ENCODE results near the gene SLC66A2. TPM values are rescaled to one million over a fixed set of nuclear protein-coding genes. Genes with fewer than 3 reads are reported as not detected.

Gene SLC66A2
- total RNA-seq, 1 donor from 2014 or later = 5.8 TPM

- no peaks in the 10 kb centered on the region for H3K36me3 ChIP-seq
- no peak for TF ChIP-seq EZH2phosphoT487 (IDR thresholded peaks at IDR 0.05)
- H3K27me3 Mint-ChIP-seq (ENCODE audit: insufficient read depth, low read depth) = peaks cover 2% of the 10 kb centered on the region
- no peak overlapping the region for H3K27ac ChIP-seq
- H3K4me3 Mint-ChIP-seq = no peak overlapping the region
- H3K4me2 ChIP-seq = no peak overlapping the region
- H2AFZ ChIP-seq (replicated peaks) = no peak overlapping the region
- H3K9me3 ChIP-seq (ENCODE audit: low read depth) = no peaks in the 10 kb centered on the region
- H3K79me2 ChIP-seq (ENCODE audit: low read depth) = peaks cover 94% of the 10 kb centered on the region
- no peaks in the 10 kb centered on the region for H3K27me3 ChIP-seq
- H3K4me1 ChIP-seq = peaks cover 10% of the 10 kb centered on the region
- H4K20me1 ChIP-seq (ENCODE audit: low read depth) = peaks cover 88% of the 10 kb centered on the region
- no peak overlapping the region for H3K27ac Mint-ChIP-seq
- H3K36me3 Mint-ChIP-seq = peaks cover 26% of the 10 kb centered on the region
- H3K4me1 Mint-ChIP-seq = peaks cover 23% of the 10 kb centered on the region
- H3F3A ChIP-seq (ENCODE audit: low read depth) = no peaks in the 10 kb centered on the region
- H3K9ac ChIP-seq = no peak overlapping the region
- H3K9me3 Mint-ChIP-seq = no peaks in the 10 kb centered on the region
- no peak for DNase-seq (ENCODE audit: low spot score)
- no peak overlapping the region for H3K4me3 ChIP-seq
Measured at GRCh38 chr18:79983793-79984192, 32.3 kb upstream of the SLC66A2 start.

DNA sequence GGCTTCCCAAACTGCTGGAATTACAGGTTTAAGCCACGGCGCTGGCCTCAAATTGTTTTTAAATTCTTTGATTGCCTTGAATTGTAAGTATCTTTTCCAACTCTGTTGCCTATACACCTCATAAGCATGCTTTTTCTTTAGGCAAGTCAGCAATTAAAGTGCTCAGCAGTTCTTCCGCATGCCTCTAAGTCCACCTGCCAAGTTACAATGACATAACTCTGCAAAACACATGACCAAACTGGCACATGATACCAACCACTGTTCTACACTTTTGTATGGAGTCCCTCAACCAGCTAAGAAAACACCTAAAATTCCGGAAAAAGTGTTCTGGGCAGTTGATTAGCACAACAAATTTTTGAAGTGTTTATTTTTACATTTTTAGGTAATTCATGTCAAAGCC, 31.8 kb upstream of the SLC66A2 start:
- no peaks in the 10 kb centered on the region for H3K36me3 ChIP-seq
- peaks cover 10% of the 10 kb centered on the region for H3K4me1 ChIP-seq
- H4K20me1 ChIP-seq (ENCODE audit: low read depth) = peaks cover 93% of the 10 kb centered on the region
- no peak overlapping the region for H3K27ac ChIP-seq
- no peak overlapping the region for H2AFZ ChIP-seq (replicated peaks)
- no peaks in the 10 kb centered on the region for H3K9me3 Mint-ChIP-seq
- TF ChIP-seq EZH2 (IDR thresholded peaks at IDR 0.05) = no peak
- no peak for TF ChIP-seq EZH2phosphoT487 (IDR thresholded peaks at IDR 0.05)
- no peak for TF ChIP-seq CTCF (IDR thresholded peaks at IDR 0.05)
- DNase-seq (ENCODE audit: low spot score) = no peak
- H3K4me1 Mint-ChIP-seq = peaks cover 23% of the 10 kb centered on the region
- peaks cover 2% of the 10 kb centered on the region for H3K27me3 Mint-ChIP-seq (ENCODE audit: insufficient read depth, low read depth)
- H3K4me2 ChIP-seq = no peak overlapping the region
- H3K27ac Mint-ChIP-seq = no peak overlapping the region
- no peak overlapping the region for H3K4me3 ChIP-seq
- H3K79me2 ChIP-seq (ENCODE audit: low read depth) = peaks cover 100% of the 10 kb centered on the region
- H3K9me3 ChIP-seq (ENCODE audit: low read depth) = no peaks in the 10 kb centered on the region
- H3K27me3 ChIP-seq = no peaks in the 10 kb centered on the region
- H3K4me3 Mint-ChIP-seq = no peak overlapping the region
- H3K36me3 Mint-ChIP-seq = peaks cover 26% of the 10 kb centered on the region
- H3F3A ChIP-seq (ENCODE audit: low read depth) = no peaks in the 10 kb centered on the region
- no peak overlapping the region for H3K9ac ChIP-seq

- H3K4me1 ChIP-seq = peaks cover 10% of the 10 kb centered on the region
- TF ChIP-seq EZH2 (IDR thresholded peaks at IDR 0.05) (no peak), CTCF (IDR thresholded peaks at IDR 0.05) (no peak), EZH2phosphoT487 (IDR thresholded peaks at IDR 0.05) (no peak)
- Mint-ChIP-seq H3K4me3 (no peak overlapping the region), H3K4me1 (peaks cover 23% of the 10 kb centered on the region), H3K27me3 (ENCODE audit: insufficient read depth, low read depth) (peaks cover 2% of the 10 kb centered on the region), H3K27ac (peak overlapping the region; percentile 58), H3K36me3 (peaks cover 26% of the 10 kb centered on the region), H3K9me3 (no peaks in the 10 kb centered on the region)
- peaks cover 100% of the 10 kb centered on the region for H3K79me2 ChIP-seq (ENCODE audit: low read depth)
- H3K4me3 ChIP-seq = no peak overlapping the region
- H4K20me1 ChIP-seq (ENCODE audit: low read depth) = peaks cover 96% of the 10 kb centered on the region
- no peaks in the 10 kb centered on the region for H3F3A ChIP-seq (ENCODE audit: low read depth)
- H3K9me3 ChIP-seq (ENCODE audit: low read depth) = no peaks in the 10 kb centered on the region
- no peaks in the 10 kb centered on the region for H3K36me3 ChIP-seq
- no peaks in the 10 kb centered on the region for H3K27me3 ChIP-seq
- H2AFZ ChIP-seq (replicated peaks) = no peak overlapping the region
- DNase-seq (ENCODE audit: low spot score) = no peak
- H3K9ac ChIP-seq = no peak overlapping the region
- H3K4me2 ChIP-seq = no peak overlapping the region
- H3K27ac ChIP-seq = no peak overlapping the region
Measured at GRCh38 chr18:79982736-79983135, 31.3 kb upstream of the SLC66A2 start.

GRCh38 chr18:79980585-79980984, 29.1 kb upstream of the SLC66A2 start:
- Histone ChIP-seq H3K9ac (no peak overlapping the region), H3F3A (ENCODE audit: low read depth) (no peaks in the 10 kb centered on the region), H3K4me3 (no peak overlapping the region), H3K4me2 (no peak overlapping the region), H3K9me3 (ENCODE audit: low read depth) (no peaks in the 10 kb centered on the region), H2AFZ (replicated peaks) (no peak overlapping the region), H3K4me1 (no peaks in the 10 kb centered on the region), H3K36me3 (no peaks in the 10 kb centered on the region), H3K27me3 (no peaks in the 10 kb centered on the region), H4K20me1 (ENCODE audit: low read depth) (peaks cover 95% of the 10 kb centered on the region), H3K27ac (no peak overlapping the region), H3K79me2 (ENCODE audit: low read depth) (peaks cover 100% of the 10 kb centered on the region)
- H3K9me3 Mint-ChIP-seq = no peaks in the 10 kb centered on the region
- TF ChIP-seq EZH2phosphoT487 (IDR thresholded peaks at IDR 0.05) = no peak
- TF ChIP-seq CTCF (IDR thresholded peaks at IDR 0.05) = no peak
- no peak for TF ChIP-seq EZH2 (IDR thresholded peaks at IDR 0.05)
- H3K4me1 Mint-ChIP-seq = peaks cover 7% of the 10 kb centered on the region
- H3K4me3 Mint-ChIP-seq = no peak overlapping the region
- peaks cover 2% of the 10 kb centered on the region for H3K27me3 Mint-ChIP-seq (ENCODE audit: insufficient read depth, low read depth)
- H3K27ac Mint-ChIP-seq = peak overlapping the region; percentile 11
- DNase-seq (ENCODE audit: low spot score) = no peak
- peaks cover 27% of the 10 kb centered on the region for H3K36me3 Mint-ChIP-seq
